Activated naive CD8-positive, alpha-beta T cell treated with anti-CD3 and anti-CD28 coated beads, Interleukin-2, amount 50 U/mL, for 16 hours (primary cell): ENCODE data around the gene GBF1.

ENCODE experiments used
- DNase-seq: peaks from one replicate; pipeline ENCODE4 v3.0.0-alpha.2; 2020; ENCODE audit warnings: low read depth, low spot score

The GBF1 gene

DNA sequence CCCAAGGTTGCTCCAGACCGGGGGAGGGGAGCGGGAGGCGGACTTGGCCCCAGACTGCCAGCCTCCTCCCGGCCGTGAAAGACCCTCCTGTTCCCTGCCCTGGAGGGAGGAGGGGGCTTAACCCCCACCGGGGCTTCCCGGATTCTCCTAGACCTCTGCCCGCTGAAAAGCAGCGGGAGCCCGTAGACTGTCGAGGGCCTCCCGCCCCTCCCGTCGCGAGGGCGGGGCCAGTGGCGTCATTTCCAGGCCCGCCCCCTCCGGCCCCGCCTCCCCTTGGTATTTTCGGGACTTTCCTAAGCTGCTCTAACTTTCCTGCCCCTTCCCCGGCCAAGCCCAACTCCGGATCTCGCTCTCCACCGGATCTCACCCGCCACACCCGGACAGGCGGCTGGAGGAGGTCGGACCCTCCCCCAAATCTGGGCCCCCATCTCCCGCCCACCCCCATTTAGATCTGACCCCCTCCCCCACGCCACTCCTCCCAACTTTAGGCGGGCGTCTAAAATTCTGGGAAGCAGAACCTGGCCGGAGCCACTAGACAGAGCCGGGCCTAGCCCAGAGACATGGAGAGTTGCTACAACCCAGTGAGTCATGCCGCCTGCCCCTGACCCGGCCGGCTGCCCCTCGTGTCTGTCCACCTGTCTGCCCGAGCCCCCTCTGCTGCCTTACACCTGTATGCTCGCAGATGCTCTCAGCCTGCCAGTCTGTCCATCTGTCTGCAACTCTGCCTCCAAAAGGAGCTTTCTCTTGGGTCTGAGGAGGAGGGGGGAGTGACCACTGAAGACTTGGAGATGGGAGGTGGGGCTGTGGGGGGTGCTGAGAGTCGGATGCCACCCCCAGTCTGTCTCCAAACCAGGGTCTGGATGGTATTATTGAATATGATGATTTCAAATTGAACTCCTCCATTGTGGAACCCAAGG, 150.3 kb downstream of the GBF1 start, which contains the start of gene NFKB2:
TSS of gene NFKB2 (plus strand) at position 306 of the 917 bp plus-strand sequence. CDS start at position 561, 255 bp downstream.
- DNase-seq: peak; percentile 79

DNA sequence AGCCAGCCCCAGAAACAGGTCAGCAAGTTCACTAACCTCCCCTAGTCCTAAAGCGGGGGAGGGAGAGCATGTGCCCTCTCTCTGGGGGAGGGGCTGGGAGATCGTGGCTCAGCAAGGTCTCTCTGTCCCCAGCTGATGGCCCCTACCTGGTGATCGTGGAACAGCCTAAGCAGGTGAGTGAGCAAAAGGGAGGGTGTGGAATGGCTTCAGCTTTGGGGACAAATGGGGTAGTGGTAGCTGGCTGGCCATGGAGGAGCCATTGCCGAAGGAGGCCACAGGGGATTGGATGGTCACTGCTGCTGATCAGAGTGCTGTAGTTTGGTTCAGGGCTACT, 151.0 kb downstream of the GBF1 start:
- DNase-seq: no peak

DNA sequence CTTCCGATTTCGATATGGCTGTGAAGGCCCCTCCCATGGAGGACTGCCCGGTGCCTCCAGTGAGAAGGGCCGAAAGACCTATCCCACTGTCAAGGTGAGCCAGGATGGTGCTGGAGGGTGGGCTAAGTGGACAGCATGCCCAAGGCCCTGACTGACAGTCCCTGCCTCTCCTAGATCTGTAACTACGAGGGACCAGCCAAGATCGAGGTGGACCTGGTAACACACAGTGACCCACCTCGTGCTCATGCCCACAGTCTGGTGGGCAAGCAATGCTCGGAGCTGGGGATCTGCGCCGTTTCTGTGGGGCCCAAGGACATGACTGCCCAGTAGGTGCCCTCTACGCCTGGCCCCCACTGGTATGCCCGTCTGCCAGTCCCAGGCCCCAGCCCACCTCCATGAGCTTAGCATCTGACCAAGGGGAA, 151.4 kb downstream of the GBF1 start:
- DNase-seq: no peak

DNA sequence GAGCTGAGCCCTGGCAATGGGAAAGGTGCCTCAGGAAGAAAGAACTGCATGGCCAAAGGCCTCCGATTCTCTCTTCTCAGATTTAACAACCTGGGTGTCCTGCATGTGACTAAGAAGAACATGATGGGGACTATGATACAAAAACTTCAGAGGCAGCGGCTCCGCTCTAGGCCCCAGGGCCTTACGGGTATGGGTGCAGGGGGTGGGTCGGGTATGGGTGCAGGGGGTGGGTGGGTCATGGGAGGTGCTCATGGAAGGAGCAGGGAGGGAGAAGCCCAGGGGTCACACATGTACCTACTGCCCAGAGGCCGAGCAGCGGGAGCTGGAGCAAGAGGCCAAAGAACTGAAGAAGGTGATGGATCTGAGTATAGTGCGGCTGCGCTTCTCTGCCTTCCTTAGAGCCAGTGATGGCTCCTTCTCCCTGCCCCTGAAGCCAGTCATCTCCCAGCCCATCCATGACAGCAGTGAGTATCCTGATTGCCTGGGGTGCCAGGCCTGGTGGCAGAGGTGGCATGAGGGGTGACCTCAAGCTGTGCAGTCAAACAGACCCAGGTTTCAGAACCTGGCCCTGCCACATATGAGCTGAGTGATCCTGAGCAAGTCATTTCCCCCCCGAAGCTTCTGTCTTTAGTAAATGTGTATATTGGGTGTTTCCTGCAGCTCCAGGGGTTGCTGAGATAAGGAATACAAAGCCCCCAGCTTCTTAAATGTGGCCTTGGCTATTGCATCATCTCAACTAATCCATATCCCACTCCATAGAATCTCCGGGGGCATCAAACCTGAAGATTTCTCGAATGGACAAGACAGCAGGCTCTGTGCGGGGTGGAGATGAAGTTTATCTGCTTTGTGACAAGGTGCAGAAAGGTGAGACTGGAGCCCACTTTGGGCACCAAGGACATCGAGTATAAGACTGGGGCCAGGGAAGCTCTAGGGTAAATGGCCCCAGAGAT, 152.2 kb downstream of the GBF1 start:
- no peak for DNase-seq

DNA sequence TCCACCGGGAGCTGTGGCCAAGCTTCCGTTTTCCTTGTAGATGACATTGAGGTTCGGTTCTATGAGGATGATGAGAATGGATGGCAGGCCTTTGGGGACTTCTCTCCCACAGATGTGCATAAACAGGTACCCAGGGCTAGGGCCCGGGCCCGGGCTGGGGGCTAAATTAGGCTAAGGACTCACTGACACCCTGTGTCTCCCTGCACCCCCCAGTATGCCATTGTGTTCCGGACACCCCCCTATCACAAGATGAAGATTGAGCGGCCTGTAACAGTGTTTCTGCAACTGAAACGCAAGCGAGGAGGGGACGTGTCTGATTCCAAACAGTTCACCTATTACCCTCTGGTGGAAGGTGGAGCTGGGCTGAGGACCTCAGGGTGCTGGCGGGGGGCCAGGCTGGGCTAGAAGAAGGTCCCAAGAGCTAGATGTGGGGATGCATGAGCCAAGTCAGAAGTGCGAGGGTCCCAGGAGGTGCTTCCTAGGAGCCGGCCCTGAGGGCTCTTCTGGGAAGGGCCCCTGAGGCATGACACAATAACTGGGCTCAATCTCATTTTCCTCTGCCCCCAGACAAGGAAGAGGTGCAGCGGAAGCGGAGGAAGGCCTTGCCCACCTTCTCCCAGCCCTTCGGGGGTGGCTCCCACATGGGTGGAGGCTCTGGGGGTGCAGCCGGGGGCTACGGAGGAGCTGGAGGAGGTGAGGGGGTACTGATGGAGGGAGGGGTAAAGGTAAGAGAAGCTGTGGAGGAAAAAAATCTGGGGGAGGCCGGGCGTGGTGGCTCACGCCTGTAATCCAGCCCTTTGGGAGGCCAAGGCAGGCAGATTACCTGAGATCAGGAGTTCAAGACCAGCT, 153.1 kb downstream of the GBF1 start:
- no peak for DNase-seq

DNA sequence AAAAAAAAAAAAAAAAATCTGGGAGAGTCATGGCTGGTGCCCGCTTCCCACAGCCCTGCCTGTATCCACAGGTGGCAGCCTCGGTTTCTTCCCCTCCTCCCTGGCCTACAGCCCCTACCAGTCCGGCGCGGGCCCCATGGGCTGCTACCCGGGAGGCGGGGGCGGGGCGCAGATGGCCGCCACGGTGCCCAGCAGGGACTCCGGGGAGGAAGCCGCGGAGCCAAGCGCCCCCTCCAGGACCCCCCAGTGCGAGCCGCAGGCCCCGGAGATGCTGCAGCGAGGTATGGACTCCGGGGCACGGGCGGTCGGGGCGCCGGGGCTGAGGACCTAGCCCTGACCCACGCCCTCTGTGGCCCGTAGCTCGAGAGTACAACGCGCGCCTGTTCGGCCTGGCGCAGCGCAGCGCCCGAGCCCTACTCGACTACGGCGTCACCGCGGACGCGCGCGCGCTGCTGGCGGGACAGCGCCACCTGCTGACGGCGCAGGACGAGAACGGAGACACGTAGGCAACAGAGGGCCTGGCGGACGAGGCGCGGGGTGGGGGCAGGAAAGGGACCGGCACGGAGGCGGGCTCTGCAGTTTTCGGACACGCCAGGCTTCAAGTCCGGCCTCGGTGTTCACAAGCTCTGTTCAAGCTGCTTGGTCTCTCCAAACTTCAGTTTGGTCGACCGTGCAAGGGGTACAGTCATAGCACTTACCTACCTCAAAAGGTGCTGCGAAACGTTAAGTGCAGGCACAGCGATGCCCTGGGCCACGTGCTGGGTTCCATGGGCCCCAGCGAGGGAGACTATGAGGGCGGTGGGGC, 154.1 kb downstream of the GBF1 start:
- DNase-seq: peak; percentile 67

DNA sequence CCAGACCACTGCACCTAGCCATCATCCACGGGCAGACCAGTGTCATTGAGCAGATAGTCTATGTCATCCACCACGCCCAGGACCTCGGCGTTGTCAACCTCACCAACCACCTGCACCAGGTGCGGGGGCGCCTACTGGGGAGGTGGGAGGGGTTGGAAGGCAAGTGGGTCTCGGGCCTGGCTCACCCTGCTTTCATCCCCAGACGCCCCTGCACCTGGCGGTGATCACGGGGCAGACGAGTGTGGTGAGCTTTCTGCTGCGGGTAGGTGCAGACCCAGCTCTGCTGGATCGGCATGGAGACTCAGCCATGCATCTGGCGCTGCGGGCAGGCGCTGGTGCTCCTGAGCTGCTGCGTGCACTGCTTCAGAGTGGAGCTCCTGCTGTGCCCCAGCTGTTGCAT, 154.7 kb downstream of the GBF1 start:
- DNase-seq: no peak

DNA sequence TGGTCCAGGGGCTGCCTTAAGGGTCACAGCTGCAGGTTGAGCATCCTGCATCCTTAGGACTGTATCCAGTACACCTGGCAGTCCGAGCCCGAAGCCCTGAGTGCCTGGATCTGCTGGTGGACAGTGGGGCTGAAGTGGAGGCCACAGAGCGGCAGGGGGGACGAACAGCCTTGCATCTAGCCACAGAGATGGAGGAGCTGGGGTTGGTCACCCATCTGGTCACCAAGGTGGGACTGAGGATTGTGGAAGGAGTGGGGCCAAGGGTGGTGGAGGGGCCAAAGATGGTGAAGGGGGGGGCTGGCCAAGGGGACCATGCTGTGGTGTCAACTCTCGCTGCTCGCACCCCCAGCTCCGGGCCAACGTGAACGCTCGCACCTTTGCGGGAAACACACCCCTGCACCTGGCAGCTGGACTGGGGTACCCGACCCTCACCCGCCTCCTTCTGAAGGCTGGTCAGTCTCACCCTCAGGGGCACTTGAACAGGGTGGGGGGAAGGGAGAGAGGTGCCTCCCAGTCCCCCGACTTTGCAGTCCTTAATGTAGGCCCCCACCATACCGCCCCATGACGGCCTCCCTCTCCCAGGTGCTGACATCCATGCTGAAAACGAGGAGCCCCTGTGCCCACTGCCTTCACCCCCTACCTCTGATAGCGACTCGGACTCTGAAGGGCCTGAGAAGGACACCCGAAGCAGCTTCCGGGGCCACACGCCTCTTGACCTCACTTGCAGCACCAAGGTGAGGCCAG, 155.4 kb downstream of the GBF1 start:
- DNase-seq: no peak

DNA sequence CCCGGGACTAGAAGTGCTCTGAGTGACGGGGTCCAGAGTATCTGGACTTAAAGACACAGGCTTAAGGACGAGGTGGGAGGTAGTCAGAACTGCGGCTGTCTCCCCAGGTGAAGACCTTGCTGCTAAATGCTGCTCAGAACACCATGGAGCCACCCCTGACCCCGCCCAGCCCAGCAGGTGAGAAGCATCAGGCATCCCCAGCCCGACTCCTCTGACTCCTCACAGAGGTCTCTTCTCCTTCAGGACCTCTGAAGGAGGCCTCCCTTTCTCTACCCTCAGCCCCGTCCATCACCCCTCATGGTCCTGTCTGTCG, 156.0 kb downstream of the GBF1 start:
- no peak for DNase-seq

DNA sequence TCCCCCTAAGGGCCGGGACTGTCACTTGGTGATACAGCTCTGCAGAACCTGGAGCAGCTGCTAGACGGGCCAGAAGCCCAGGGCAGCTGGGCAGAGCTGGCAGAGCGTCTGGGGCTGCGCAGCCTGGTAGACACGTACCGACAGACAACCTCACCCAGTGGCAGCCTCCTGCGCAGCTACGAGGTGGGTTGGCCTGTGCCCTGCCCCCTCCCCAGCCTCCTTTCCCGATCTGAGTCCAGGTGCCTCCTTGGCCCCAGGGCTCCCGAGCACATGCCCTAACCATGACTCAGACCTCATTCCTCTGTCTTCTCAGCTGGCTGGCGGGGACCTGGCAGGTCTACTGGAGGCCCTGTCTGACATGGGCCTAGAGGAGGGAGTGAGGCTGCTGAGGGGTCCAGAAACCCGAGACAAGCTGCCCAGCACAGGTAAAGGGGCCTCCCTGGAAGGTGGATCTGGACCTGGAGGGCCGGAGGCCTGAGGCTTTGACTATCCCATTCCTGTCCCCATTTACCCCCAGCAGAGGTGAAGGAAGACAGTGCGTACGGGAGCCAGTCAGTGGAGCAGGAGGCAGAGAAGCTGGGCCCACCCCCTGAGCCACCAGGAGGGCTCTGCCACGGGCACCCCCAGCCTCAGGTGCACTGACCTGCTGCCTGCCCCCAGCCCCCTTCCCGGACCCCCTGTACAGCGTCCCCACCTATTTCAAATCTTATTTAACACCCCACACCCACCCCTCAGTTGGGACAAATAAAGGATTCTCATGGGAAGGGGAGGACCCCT, 156.6 kb downstream of the GBF1 start:
- no peak for DNase-seq

DNA sequence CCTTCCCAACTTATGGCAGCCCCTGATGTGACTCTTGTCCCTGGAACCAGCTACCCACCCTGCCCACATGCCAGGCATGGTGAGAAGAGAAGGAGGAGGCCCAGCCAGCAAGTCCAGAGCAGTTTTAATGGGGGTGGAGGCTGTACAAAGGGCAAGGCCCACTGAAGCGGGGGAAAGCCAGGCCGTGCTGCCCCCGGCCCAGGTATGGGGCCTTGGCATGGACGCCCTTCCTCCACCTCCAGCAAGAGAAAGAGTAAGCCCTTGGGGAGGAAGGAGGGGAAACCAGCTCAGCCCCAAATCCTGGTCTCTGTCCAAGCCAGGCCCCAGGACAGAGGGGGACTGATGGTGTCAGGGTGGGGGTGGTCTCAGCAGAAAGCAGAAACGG, 157.2 kb downstream of the GBF1 start:
- DNase-seq: no peak

DNA sequence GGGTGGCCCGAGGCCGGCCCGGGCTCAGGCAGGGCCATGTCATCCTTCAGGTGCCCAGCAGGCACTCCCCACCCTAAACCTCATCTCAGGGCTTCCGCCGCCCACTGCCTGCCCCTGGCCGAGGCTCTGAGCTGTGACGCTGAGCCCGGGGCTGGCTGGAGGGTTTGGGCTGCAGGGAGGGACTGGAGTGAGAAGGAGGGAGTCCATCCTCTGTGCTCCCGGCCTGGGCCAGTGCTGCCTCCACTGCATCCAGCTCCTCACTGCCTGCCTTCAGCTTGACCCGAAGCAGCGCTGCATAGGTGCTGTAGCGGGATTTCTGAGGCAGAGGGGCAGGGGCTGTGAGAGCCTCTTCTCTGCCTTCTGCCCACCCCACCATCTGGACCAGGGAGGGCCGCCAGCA, 157.8 kb downstream of the GBF1 start:
- DNase-seq: no peak

DNA sequence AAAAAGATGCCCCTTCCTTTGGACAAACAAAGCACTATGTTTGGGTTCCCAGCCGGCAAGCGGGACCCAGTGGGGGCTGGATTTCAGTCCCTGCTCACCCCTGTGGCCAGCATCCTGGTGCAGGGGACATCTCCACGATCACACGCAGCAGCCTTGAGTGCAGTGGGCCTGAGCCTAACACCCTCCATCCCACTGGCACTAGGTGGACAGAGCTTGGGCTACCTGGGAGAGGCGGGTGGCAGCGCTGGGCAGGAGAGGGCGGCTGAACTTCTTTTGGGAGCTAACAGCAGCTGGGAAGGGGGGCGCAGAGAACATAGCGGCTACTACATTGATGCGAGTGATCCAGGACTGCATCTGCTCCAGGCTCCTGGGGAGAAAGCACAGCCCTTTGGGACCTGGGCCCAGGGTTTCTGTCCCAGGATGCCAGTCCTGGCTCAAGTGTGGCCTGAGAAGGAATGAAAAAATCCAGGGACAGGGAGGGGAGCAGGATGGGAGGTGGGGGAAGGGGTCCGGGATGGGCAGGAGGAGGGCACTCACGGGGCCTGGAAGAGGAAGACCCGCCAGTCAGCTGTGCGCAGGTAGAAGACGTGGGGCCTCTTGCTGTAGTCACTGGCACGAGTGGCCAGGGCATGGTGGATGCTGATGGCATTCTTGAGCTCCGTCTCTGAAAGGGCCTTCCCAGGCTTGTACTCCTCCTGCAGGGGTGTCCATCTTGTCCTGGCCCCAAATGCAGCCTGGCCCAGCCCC, 159.2 kb downstream of the GBF1 start:
- DNase-seq: no peak

DNA sequence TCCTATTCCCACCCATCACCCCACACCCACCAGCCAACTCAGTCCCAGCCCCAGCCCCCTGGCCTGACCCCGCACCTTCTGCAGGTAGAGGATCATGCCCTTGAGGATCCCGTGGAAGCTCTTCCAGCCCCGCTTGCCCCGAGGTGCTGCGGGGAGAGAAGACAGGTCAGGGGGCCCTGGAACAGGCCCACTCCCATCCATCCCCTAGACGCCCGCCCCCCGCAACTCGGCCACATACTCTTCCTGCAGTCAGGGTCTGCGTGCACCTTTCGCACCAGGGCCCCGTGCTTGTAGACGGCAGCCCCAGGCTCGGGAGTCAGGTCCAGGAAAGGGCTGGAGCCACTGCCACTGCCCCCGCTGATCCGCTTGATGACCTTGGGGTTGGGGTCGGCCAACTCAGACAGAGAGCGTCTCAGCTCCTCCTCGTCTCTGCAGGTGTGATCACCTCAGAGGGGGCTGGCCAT, 159.8 kb downstream of the GBF1 start:
- DNase-seq: no peak

DNA sequence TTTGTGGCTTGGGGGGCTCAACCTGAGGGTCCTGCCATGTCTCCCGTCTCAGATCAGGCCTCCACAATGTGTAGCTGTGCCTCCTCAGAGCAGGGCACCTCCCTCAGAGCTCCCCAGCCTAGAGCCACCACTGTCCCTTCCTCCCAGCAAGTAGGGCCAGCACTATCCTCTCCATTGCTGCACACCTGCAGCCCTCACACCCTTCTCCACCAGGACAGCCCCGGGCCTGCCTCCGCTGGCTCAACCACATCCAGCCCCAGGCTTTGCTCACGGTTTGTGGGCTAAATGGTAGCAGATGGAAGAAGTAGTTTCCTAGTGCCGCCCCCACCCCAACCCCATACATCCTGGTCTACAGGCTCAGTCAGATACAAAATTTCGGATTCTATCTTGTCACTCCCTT, 160.3 kb downstream of the GBF1 start:
- no peak for DNase-seq

DNA sequence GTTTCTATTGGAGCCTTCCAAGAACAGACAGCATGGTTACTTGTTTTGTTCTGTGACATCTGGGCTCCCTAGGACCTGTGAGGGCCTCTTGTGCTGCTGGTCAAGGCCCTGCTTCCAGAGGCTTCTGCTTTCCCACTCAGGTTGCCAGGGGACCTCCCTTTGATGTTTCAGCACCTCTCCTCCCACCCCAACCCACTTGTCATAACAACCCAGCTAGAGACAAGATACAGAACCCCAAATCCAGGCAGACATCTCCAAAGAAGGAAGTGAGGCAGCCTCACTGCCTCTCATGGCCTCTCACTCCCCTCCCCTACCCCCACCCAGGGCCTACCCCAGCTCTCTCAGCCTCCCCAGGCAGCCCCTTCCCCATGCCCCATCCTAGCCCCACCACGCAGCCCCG, 161.5 kb downstream of the GBF1 start:
- no peak for DNase-seq

DNA sequence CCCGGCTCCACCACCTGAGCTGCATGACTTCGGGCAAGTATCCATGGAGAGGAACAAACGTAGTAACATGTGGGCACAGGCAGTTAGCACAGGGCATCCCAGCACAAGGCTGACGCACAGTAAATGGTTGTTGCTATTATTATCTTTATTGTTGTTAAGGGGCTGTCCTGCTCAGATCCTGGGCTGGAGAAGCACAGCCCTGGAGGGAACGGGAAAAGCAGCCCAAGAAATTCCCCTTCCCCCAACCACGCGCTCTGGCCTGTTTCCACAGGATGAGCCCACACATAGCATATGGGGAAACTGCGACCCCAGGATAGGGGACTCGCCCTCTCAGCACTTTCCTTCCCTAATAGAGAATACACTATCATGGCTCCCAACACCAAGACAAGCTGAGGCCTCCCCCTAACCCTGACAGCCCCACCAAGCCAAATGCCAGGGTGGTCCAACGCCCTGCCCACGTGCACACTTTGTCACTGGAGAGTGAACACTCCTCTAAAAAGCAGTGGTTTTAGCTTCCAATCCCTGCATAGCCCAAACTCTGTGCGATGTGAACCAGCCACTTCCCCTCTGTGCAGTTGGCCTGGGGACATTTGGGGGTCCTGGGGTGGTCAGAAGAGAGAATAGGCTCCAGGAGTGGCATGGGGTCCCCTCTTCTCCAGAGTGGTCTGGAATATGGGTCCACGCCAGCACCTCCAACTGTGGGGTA, 162.2 kb downstream of the GBF1 start:
- DNase-seq: no peak

DNA sequence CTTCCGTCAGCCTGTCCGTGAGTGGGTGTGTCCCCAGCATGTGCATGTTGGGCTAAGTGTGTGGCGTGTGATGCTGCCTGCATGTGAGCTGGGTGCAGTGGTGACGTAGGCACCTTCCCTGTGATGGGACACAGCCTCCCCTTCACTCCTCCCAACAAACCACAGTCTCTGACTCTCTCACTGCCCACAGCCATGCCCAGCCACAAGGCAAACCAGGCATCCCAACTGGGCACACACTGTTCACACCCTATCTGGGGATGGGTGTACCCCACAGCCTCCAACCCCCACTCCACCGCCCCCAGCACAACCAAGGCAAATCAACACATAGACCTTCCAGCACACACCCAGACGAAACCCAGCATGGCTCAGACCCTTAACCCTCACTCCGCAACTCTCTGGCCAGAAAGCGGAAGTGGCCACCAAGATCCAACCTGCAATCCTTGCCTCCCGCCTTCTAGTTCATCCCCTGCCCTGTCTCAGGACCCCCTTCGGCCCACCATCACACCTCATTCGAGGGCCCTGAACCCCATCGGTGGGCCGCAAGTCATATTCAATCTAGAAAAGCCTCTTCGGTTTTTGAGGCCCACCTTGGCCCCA, 162.9 kb downstream of the GBF1 start:
- DNase-seq: no peak
